Hematopoietic multipotent progenitor cell treated with erythropoietin and hydrocortisone succinate and interleukin-3 and kit ligand, for 6 days (in vitro differentiated cells): ENCODE data around the gene AATK.

Experiments
- DNase-seq: peaks from one replicate; pipeline ENCODE4 v3.0.0-alpha.2; 2015

The AATK gene

DNA sequence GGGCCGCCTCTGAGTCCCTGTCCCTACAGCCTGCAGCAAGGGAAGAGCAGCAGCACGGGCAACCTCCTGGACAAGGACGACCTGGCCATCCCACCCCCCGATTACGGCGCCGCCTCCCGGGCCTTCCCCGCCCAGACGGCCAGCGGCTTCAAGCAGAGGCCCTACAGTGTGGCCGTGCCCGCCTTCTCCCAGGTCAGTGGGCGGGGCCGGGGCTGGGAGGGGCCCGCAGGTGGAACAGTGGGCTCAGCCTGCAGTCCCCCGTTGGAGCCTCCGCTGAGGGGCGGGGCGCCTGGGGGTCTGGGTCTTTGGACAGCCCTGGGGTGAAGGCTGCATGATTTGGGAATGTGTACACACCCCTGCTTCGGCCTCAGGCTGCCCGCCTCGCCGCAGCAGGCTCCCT, 59.3 kb downstream of the AATK start:
- DNase-seq: no peak

GRCh38 chr17:81103379-81103778, 62.6 kb downstream of the AATK start:
- DNase-seq: no peak

- DNase-seq: no peak
These were observed 63.2 kb downstream of the AATK start for GRCh38 chr17:81102869-81103268.

GRCh38 chr17:81102352-81102751, 63.7 kb downstream of the AATK start:
- no peak for DNase-seq

DNA sequence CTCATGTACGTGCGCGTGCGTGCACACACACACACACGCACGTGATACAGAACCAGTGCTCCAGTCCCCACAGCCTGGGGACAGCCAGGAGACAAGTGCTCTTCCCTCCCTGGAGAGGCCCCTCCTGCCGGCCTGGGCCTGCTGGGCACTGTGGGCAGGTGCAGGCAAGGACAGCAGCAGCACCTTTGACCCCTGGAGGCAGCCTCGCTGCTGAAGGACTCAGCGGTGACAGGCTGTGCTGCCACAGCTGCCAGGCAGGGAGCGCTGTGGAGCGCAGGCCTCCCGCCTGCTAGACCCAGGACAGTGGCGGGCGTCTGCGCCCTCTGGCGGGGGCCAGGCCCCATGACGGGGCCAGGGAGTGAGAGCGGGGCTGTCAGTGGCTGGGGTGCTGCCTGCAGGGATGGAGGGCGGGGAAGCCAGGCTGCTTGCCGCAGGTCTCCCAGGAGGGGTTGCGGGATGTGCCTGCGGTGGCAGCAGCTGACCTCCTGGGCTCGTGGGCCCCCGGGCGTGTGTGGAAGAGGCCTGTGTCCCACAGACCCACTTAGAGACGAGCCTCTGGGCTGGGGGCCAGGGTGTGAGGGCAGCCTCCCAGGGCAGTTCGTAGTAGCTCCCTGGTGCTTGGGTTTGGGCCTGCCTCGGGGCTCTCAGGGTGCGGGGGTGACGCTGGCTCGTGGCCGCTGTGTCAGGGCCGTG, 64.3 kb downstream of the AATK start:
- peak; percentile 88 for DNase-seq

- DNase-seq: no peak
These were observed 65.4 kb downstream of the AATK start for GRCh38 chr17:81100668-81101067.

- DNase-seq: no peak
These were observed 66.1 kb downstream of the AATK start for GRCh38 chr17:81099888-81100287.

DNA sequence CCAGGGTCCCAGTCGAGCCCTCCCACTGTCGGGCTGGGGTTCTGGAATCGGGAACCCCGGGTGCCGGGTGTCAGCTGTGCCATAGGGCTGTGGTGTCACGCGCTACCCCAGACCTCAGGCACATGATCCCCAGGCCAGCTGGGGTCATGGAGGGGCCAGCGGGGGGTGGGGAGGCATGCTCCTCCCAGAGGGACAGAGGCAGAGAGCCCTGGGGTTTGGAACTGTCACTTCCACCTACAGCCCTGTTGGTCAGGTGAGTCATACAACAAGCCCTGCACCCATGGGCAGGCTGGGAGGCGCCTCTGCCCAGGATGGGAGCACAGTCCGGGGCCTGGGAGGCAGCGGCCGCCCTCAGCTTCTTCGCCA, 68.1 kb downstream of the AATK start:
- no peak for DNase-seq

DNA sequence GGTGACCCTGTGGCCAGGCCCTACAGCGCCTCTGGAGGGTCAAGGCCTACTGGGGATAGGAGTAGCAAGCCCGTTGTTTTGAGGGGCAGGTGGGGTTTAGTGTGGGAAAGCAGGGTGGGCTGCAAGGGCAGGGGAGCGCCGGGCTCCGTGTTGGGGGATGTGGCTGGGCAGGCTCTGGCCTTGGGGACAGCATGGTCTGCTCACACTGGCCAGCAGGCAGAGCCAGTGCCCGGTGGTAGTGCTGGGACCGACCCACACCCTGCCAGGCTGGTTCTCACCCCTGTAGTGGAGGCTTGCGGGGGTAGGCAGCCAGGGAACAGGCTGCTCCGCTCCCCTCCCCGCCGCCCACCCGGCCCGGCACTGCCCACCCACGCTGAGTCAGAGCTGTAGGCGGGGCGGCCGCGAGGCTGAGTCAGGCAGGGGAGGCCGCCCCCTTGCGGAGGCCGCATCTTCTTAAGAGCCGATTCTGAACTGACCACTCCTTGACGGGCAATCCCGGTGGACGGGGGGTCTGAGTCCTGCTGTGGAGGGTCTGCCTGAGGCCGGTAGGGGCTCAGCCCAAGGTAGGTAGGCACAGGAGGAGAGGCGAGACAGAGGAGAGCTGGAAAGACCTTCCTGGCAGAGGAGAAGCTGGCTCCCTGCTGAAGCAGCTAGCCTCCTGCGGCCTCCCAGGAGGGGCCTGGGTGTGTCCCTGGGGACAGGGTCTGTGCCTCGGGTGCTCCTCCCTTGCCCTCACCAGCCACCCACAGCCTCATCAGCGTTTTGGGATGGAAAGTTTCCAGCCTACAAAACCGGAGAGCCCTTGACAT, 68.7 kb downstream of the AATK start:
- peak; percentile 75 for DNase-seq

DNA sequence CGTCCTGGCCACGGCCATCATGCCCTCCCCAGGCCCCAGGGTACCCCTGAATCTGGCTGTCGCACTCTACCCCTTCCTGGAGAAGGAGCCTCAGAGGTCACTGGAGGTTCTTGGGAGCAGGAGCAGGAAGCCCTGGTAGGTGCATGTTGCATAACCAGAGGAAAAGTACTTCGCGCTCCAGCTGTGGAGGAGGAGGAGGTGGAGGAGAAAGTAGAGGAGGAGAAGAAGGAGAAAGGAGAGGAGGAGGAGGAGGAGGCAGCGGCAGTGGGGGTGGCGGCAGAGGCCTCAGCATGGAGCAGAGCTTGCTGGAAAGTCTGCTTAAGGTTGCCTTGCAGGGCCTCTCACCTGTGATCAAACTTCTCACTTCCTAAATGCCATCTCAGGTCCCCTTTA, 69.3 kb downstream of the AATK start:
- no peak for DNase-seq

DNA sequence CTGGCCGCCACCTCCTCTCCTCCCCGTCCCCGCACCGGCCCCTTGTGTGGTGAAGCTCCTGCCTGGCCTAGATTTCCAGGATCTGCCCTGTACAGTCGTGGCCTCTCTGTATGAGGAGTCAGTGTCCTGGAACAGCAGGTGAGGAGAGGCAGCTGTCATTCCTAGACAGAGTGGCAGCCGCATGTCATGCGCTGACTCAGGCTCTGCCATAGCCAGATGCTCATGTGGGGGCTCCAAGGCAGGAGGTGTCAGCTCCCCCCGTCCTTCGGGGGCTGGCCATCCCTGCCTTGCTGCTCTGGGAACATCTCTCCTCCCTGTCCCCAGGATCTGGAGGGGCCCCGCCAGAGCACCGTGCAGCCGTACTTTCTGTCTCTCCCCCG, 70.6 kb downstream of the AATK start:
- no peak for DNase-seq

- DNase-seq: peak; percentile 52
These were observed 71.3 kb downstream of the AATK start for GRCh38 chr17:81094509-81095382.

GRCh38 chr17:81093619-81094508, 72.2 kb downstream of the AATK start:
- DNase-seq: no peak

GRCh38 chr17:81092518-81093095, 73.4 kb downstream of the AATK start:
- DNase-seq: no peak

DNA sequence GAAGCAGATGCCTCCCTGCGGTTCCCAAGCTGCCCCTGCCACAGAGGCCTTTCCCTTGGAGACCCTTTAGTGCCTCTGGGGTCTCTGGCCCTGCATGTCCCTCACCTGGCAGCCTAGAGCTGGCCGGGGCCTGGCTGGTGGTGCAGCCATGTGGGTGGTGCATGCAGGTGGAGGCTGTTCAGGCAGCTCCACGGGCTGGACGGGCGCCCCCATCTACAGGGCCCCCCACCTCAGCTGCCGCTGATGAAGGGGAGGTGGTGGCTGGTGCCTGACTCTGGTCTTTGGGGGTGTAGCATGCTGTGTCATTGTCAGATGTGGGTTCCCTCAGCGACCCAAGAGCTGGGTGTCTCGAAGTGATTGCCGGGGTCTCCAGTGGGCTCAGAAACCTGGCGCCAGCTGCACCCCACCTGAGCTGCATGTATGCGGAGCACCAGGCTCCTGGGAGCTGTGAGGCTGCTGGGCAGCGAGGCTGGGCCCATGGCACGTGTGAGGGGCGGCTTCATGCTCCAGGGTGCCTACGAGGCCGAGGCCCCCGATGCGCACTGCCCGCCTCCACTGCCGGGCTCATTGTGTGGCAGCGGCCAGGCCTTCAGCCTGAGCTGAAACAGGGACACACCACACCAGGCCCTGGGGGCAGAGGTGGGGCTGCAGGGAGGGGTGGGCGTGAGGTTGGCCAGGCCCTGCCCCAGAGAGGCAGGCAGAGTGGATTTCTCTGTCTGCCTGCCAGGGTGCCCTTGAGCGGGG, 74.1 kb downstream of the AATK start:
- DNase-seq: no peak

GRCh38 chr17:81091154-81091553, 74.9 kb downstream of the AATK start:
- DNase-seq: no peak

DNA sequence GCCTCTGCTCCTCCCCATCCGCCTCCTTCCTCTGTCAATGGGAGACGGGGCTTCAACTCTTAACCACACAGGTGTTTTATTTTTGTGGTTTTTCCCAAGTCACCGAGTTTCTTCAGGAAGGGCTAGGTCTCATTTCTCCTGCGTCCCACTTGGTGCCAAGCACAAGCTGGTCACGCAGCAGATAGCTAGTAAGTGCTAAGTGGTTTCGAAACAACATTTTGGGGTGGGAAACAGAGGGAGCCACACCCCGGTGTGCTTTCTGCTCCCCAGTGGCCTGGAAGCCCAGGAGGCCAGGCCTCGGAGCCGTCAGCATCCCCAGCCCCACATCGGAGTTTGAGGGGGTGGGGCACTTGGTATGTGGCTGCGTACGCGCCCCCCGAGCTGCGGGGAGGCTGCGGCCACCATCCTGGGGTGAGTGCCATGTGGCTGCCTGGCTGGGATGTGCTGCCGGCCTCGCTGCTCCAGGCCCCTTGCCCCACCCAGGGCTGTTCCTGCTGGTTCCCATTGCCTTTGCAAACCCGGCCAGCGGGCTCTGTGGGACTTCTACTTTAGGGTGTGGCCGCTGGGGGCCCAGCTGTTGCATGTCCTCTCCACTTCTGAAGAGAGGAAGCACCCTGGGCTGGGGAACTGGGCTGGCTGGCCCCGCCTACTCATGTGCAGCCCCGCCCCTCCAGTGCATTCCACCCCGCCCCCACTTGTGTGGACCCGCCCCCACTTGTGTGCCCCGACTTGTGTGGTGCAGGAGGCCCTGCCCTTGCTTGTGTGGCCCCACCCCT, 75.5 kb downstream of the AATK start:
- DNase-seq: peak; percentile 84

DNA sequence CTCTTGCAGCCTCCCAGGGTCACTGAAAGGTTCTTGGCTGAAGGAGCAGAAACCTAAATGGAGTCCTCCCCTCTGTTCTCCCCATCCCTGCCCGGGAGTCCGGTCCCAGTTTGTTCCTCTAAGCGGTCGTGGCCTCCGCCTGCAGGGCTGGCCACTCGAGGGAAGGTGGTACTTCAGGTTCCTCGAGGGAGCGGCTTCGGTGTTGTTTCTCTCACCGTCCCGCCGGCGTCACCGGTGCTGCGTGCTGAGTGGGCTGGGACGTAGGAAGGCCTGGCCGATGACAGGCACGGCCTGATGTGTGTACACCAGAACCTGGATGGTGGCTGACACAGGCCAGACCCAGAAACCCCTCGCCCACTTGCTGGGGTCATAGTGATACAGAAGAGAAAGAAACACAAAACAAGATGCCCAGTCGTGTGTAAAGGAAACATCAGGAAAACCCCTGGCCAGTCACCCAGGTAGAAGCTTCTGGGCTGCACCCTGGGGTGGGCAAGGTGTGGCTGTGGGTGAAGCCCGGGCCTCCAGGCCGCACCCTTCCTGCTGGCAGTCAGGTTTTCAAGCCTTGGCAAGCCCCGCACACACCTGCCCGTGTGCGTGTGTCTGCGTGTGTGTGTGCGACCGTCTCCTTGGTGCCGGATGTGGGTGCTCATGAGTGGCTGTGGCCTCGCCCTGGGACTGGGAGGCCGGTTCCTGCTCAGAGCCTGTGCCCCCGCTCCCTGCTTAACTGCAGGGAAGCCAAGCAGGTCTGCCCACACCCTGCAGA, 79.1 kb downstream of the AATK start:
- DNase-seq: no peak

DNA sequence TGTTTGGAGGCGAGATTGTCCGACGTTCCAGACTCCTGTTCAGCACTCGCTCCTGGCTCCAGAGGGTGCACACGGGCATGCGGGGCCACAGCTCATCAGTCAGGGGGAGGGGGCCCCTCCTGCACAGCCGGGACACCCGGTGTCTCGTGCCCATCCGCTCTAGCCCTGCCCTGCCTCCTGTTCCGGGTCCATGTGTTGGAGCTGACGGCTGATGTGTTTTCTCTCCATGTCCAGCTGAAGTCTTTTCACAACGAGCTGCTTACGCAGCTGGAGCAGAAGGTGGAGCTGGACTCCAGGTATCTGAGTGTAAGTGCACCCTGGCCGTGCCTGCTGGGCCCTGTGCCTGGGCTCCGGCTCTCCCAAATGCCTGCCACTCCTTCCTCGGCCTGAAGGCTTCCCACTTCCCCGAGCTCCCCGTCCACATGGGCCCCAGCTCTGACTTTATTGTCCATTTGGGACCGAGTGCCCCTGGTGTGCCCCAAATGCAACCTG, 80.6 kb downstream of the AATK start:
- DNase-seq: no peak
